K562 (cell line): Measurements from ENCODE around the gene CALY.

Experiments
- BACH1 ChIP-seq: fragments of 200-800 bp; sonication (Bioruptor generic); IDR thresholded peaks from 2 replicates; pipeline ENCODE4 v1.6.1; 2016; ENCODE audit warnings: missing genetic modification characterization, missing compliant biosample characterization
- EZH2 ChIP-seq: IDR thresholded peaks from 2 replicates; pipeline ENCODE4 v1.6.1; 2012; ENCODE audit warnings: low read depth, mild to moderate bottlenecking, inconsistent platforms, low read length, borderline replicate concordance
- MAFF ChIP-seq: IDR thresholded peaks from 2 replicates; pipeline ENCODE4 v1.6.1; 2012; ENCODE audit warnings: low read length, improper control_type of control experiment
- NBN ChIP-seq: fragments of 450-650 bp; IDR thresholded peaks from 2 replicates; pipeline ENCODE4 v1.6.1; 2016; ENCODE audit warnings: low read depth, mild to moderate bottlenecking
- RBFOX2 ChIP-seq: fragments of 200-400 bp; formaldehyde crosslinking; IDR thresholded peaks from 2 replicates; pipeline ENCODE4 v1.6.1; 2017; ENCODE audit warnings: low read depth, mild to moderate bottlenecking, low read length, moderate library complexity
- RCOR1 ChIP-seq, 2 experiments: IDR thresholded peaks; 2 replicates each; pipeline ENCODE4 v1.6.1; 2012; ENCODE audit warnings: low read depth in 2 of 2, low read length in 2 of 2, borderline replicate concordance in 1 of 2, improper control_type of control experiment in 1 of 2
- SMC3 ChIP-seq: conservative IDR thresholded peaks from 2 replicates; pipeline ENCODE4 v1.6.1; 2011; ENCODE audit warnings: low read depth, low read length, improper control_type of control experiment; ENCODE audit not compliant: insufficient read depth
- SNIP1 ChIP-seq: fragments of 450-650 bp; IDR thresholded peaks from 2 replicates; pipeline ENCODE4 v1.7.1; 2017; ENCODE audit warnings: low read depth, mild to moderate bottlenecking
- SRF ChIP-seq, 2 experiments: fragments of 250-450, 450-650 bp in 1 of 2; sonication (Bioruptor Pico) in 1 of 2; sonication (generic) in 1 of 2; formaldehyde crosslinking; IDR thresholded peaks; 2 replicates each; pipeline versions ENCODE4 v1.5.0 to v1.5.1; 2020 to 2022; ENCODE audit warnings: mild to moderate bottlenecking in 1 of 2, missing genetic modification reagents in 1 of 2
- ZNF184 ChIP-seq: sonication (generic); formaldehyde crosslinking; IDR thresholded peaks from 2 replicates; pipeline ENCODE4 v1.5.0; 2020; ENCODE audit warnings: missing genetic modification reagents
- ZNF583 ChIP-seq: fragments of 250-450 bp; sonication (Bioruptor Pico); IDR thresholded peaks from 2 replicates; pipeline ENCODE4 v1.4.0; 2020
- TF ChIP-seq, protein P1 (sequence below): sonication (generic); formaldehyde crosslinking; IDR thresholded peaks from 2 replicates; pipeline ENCODE4 v1.8.0; 2022; ENCODE audit warnings: mild to moderate bottlenecking, low read depth, missing genetic modification reagents
- TF ChIP-seq, protein P2 (sequence below), 2 experiments: fragments of 450-650 bp in 1 of 2; IDR thresholded peaks; 2 replicates each; pipeline ENCODE4 v1.6.1; 2011 to 2017; ENCODE audit warnings: low read depth in 2 of 2, antibody characterized with exemption in 1 of 2, borderline replicate concordance in 1 of 2, low read length in 1 of 2, mild to moderate bottlenecking in 1 of 2, mixed read lengths in 1 of 2; ENCODE audit not compliant: control insufficient read depth in 1 of 2

- TF ChIP-seq BACH1 (tag) (no peak), SNIP1 (no peak), SRF (CRISPR knock-in tag; IDR thresholded peaks at IDR 0.05) (no peak), NBN (no peak), ZNF583 (CRISPR knock-in tag) (no peak), MAFF (no peak), ZNF184 (no peak), RCOR1 (IDR thresholded peaks at IDR 0.05; ENCODE audit: borderline replicate concordance in 1 of 2, low read depth in 2 of 2, low read length in 2 of 2) (no peak), EZH2 (no peak), RBFOX2 (0 out of 2 replicates have a peak, but pooled peaks have one; percentile 4), SMC3 (no peak)
- TF ChIP-seq, protein P1, sequence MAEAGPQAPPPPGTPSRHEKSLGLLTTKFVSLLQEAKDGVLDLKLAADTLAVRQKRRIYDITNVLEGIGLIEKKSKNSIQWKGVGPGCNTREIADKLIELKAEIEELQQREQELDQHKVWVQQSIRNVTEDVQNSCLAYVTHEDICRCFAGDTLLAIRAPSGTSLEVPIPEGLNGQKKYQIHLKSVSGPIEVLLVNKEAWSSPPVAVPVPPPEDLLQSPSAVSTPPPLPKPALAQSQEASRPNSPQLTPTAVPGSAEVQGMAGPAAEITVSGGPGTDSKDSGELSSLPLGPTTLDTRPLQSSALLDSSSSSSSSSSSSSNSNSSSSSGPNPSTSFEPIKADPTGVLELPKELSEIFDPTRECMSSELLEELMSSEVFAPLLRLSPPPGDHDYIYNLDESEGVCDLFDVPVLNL (CRISPR knock-in tag): no peak
- TF ChIP-seq, protein P2, sequence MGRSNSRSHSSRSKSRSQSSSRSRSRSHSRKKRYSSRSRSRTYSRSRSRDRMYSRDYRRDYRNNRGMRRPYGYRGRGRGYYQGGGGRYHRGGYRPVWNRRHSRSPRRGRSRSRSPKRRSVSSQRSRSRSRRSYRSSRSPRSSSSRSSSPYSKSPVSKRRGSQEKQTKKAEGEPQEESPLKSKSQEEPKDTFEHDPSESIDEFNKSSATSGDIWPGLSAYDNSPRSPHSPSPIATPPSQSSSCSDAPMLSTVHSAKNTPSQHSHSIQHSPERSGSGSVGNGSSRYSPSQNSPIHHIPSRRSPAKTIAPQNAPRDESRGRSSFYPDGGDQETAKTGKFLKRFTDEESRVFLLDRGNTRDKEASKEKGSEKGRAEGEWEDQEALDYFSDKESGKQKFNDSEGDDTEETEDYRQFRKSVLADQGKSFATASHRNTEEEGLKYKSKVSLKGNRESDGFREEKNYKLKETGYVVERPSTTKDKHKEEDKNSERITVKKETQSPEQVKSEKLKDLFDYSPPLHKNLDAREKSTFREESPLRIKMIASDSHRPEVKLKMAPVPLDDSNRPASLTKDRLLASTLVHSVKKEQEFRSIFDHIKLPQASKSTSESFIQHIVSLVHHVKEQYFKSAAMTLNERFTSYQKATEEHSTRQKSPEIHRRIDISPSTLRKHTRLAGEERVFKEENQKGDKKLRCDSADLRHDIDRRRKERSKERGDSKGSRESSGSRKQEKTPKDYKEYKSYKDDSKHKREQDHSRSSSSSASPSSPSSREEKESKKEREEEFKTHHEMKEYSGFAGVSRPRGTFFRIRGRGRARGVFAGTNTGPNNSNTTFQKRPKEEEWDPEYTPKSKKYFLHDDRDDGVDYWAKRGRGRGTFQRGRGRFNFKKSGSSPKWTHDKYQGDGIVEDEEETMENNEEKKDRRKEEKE (IDR thresholded peaks at IDR 0.05; ENCODE audit: borderline replicate concordance in 1 of 2, control insufficient read depth in 1 of 2, low read depth in 2 of 2, low read length in 1 of 2): no peak
Measured at GRCh38 chr10:133365461-133366129, 28.9 kb upstream of the CALY start.
